ENCODE measurements around the gene UVRAG.

DNA sequence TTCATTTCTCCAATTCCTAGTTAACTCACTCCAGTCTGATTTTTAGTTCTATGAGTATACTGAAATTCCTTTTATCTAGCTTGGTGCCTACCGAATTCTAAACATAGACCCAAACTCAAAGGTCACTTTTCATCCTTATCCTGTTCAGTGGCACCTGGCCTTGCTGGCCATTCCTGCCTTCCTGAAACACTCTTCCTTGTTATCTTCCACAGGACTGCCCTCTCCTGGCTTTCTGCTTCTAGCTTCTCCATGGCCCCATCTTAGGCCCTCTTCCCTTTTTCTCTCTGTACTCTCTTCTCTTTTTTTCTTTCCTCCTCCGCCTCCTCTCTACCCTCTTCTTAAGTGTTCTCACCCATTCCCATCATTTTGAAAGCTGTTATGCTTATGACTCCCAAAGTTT, 304.0 kb downstream of the UVRAG start:
- no peak for TF ChIP-seq PBX3 (CRISPR knock-in tag; IDR thresholded peaks at IDR 0.05; ENCODE audit: borderline replicate concordance)
- TF ChIP-seq ZNF501 (CRISPR knock-in tag; IDR thresholded peaks at IDR 0.05) = no peak
- TF ChIP-seq KDM1A (CRISPR knock-in tag; IDR thresholded peaks at IDR 0.05) = no peak
- no peak for TF ChIP-seq ONECUT2 (CRISPR knock-in tag; IDR thresholded peaks at IDR 0.05)
- TF ChIP-seq TEAD3 (CRISPR knock-in tag; optimal IDR thresholded peaks at IDR 0.05; ENCODE audit: borderline replicate concordance) = no peak
- TF ChIP-seq ZNF614 (CRISPR knock-in tag; IDR thresholded peaks at IDR 0.05; ENCODE audit: borderline replicate concordance) = no peak
- no peak for TF ChIP-seq EZH2 (conservative IDR thresholded peaks at IDR 0.05; ENCODE audit: low read depth, low read length)
- TF ChIP-seq, protein P1, sequence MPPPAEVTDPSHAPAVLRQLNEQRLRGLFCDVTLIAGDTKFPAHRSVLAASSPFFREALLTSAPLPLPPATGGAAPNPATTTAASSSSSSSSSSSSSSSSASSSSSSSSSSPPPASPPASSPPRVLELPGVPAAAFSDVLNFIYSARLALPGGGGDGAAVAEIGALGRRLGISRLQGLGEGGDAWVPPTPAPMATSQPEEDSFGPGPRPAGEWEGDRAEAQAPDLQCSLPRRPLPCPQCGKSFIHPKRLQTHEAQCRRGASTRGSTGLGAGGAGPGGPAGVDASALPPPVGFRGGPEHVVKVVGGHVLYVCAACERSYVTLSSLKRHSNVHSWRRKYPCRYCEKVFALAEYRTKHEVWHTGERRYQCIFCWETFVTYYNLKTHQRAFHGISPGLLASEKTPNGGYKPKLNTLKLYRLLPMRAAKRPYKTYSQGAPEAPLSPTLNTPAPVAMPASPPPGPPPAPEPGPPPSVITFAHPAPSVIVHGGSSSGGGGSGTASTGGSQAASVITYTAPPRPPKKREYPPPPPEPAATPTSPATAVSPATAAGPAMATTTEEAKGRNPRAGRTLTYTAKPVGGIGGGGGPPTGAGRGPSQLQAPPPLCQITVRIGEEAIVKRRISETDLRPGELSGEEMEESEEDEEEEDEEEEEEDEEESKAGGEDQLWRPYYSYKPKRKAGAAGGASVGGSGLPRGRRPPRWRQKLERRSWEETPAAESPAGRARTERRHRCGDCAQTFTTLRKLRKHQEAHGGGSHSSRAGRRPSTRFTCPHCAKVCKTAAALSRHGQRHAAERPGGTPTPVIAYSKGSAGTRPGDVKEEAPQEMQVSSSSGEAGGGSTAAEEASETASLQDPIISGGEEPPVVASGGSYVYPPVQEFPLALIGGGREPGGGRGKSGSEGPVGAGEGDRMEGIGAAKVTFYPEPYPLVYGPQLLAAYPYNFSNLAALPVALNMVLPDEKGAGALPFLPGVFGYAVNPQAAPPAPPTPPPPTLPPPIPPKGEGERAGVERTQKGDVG (CRISPR knock-in tag; IDR thresholded peaks at IDR 0.05; ENCODE audit: borderline replicate concordance) = no peak
- TF ChIP-seq ZNF335 (CRISPR knock-in tag; IDR thresholded peaks at IDR 0.05) = no peak
- no peak for TF ChIP-seq BHLHE40 (IDR thresholded peaks at IDR 0.05; ENCODE audit: low read length)
- TF ChIP-seq, protein P2, sequence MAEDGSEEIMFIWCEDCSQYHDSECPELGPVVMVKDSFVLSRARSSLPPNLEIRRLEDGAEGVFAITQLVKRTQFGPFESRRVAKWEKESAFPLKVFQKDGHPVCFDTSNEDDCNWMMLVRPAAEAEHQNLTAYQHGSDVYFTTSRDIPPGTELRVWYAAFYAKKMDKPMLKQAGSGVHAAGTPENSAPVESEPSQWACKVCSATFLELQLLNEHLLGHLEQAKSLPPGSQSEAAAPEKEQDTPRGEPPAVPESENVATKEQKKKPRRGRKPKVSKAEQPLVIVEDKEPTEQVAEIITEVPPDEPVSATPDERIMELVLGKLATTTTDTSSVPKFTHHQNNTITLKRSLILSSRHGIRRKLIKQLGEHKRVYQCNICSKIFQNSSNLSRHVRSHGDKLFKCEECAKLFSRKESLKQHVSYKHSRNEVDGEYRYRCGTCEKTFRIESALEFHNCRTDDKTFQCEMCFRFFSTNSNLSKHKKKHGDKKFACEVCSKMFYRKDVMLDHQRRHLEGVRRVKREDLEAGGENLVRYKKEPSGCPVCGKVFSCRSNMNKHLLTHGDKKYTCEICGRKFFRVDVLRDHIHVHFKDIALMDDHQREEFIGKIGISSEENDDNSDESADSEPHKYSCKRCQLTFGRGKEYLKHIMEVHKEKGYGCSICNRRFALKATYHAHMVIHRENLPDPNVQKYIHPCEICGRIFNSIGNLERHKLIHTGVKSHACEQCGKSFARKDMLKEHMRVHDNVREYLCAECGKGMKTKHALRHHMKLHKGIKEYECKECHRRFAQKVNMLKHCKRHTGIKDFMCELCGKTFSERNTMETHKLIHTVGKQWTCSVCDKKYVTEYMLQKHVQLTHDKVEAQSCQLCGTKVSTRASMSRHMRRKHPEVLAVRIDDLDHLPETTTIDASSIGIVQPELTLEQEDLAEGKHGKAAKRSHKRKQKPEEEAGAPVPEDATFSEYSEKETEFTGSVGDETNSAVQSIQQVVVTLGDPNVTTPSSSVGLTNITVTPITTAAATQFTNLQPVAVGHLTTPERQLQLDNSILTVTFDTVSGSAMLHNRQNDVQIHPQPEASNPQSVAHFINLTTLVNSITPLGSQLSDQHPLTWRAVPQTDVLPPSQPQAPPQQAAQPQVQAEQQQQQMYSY (CRISPR knock-in tag; IDR thresholded peaks at IDR 0.05) = no peak
- no peak for TF ChIP-seq NFE2L1 (CRISPR knock-in tag; IDR thresholded peaks at IDR 0.05; ENCODE audit: borderline replicate concordance)

Measured in HepG2 (cell line).